ENCODE measurements around the gene DMRTC2. TPM values are rescaled to one million over a fixed set of nuclear protein-coding genes. Genes with fewer than 3 reads are reported as not detected.
A peak's percentile ranks its signal among the peaks of the same experiment; 100 is the strongest.

Gene DMRTC2
- total and polyA plus RNA-seq, 2 of the 13 experiments (the other 11 are each of a cell fraction or from before 2014, with no cell fraction given) = not detected

DNA sequence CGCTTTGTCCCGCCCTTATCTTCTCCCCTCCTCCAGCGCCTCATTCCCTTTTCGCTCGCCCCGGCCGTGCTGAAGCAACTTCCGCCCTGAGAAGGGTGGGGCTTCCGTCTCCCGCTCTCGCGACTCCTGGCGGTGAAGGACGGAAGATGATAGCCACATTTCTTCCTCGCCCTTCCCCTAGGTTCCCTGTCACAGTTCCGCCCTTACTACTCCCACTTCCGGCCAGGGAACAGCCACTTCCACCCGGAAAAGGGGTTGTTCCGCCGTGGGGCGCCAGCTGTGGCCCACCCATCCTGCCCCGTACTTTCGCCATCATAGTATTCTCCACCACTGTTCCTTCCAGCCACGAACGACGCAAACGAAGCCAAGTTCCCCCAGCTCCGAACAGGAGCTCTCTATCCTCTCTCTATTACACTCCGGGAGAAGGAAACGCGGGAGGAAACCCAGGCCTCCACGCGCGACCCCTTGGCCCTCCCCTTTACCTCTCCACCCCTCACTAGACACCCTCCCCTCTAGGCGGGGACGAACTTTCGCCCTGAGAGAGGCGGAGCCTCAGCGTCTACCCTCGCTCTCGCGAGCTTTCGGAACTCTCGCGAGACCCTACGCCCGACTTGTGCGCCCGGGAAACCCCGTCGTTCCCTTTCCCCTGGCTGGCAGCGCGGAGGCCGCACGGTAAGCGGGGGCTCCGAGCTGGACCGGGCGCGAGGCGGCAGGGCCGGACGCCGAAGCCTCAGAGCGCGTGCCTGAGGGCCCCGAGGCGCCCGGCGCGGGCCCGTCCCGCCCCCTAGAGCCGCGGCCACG, 15.0 kb downstream of the DMRTC2 start, which contains the start of gene RPS19 (continued):
- 0 out of 2 replicates have a peak, but pooled peaks have one; percentile 5 for TF ChIP-seq ZNF652 (CRISPR knock-in tag; IDR thresholded peaks at IDR 0.05; ENCODE audit: borderline replicate concordance, low read depth)
- TF ChIP-seq NONO (IDR thresholded peaks at IDR 0.05) = no peak
- peak; percentile 63 for TF ChIP-seq NONO (CRISPR knock-in tag; conservative IDR thresholded peaks at IDR 0.05)
- TF ChIP-seq ZNF468 (CRISPR knock-in tag; IDR thresholded peaks at IDR 0.05) = no peak
- TF ChIP-seq KAT2B (IDR thresholded peaks at IDR 0.05; ENCODE audit: borderline replicate concordance, low read depth, low read length) = no peak
- no peak for TF ChIP-seq NRL (CRISPR knock-in tag; IDR thresholded peaks at IDR 0.05; ENCODE audit: borderline replicate concordance)
- TF ChIP-seq, protein P1, sequence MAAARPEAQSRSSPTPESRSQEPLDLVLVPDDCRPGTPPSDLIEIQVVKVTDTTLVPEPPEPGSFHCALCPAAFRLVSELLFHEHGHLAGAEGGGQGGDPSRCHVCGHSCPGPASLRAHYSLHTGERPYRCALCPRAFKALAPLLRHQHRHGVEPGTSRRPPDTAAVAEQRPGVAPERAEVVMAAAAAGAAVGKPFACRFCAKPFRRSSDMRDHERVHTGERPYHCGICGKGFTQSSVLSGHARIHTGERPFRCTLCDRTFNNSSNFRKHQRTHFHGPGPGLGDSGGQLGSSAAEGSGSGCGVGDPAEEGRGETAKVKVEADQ (CRISPR knock-in tag; IDR thresholded peaks at IDR 0.05; ENCODE audit: borderline replicate concordance) = peak; percentile 82
- no peak for TF ChIP-seq TOE1 (CRISPR knock-in tag; IDR thresholded peaks at IDR 0.05)
- TF ChIP-seq NFE2 (CRISPR knock-in tag; IDR thresholded peaks at IDR 0.05) = no peak; the same call in 1 of the 2 replicates
- TF ChIP-seq RARA (CRISPR knock-in tag; IDR thresholded peaks at IDR 0.05) = no peak; the same call in none of the 2 replicates
- TF ChIP-seq, protein P2, sequence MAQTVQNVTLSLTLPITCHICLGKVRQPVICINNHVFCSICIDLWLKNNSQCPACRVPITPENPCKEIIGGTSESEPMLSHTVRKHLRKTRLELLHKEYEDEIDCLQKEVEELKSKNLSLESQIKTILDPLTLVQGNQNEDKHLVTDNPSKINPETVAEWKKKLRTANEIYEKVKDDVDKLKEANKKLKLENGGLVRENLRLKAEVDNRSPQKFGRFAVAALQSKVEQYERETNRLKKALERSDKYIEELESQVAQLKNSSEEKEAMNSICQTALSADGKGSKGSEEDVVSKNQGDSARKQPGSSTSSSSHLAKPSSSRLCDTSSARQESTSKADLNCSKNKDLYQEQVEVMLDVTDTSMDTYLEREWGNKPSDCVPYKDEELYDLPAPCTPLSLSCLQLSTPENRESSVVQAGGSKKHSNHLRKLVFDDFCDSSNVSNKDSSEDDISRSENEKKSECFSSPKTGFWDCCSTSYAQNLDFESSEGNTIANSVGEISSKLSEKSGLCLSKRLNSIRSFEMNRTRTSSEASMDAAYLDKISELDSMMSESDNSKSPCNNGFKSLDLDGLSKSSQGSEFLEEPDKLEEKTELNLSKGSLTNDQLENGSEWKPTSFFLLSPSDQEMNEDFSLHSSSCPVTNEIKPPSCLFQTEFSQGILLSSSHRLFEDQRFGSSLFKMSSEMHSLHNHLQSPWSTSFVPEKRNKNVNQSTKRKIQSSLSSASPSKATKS (CRISPR knock-in tag; IDR thresholded peaks at IDR 0.05) = peak; percentile 77; the same call in 1 of the 2 replicates
- peak; percentile 66; the same call in 1 of the 2 replicates for TF ChIP-seq GFI1 (CRISPR knock-in tag; IDR thresholded peaks at IDR 0.05; ENCODE audit: borderline replicate concordance)
- no peak for TF ChIP-seq ZNF839 (CRISPR knock-in tag; IDR thresholded peaks at IDR 0.05; ENCODE audit: borderline replicate concordance)
- TF ChIP-seq, protein P3, sequence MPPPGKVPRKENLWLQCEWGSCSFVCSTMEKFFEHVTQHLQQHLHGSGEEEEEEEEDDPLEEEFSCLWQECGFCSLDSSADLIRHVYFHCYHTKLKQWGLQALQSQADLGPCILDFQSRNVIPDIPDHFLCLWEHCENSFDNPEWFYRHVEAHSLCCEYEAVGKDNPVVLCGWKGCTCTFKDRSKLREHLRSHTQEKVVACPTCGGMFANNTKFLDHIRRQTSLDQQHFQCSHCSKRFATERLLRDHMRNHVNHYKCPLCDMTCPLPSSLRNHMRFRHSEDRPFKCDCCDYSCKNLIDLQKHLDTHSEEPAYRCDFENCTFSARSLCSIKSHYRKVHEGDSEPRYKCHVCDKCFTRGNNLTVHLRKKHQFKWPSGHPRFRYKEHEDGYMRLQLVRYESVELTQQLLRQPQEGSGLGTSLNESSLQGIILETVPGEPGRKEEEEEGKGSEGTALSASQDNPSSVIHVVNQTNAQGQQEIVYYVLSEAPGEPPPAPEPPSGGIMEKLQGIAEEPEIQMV (CRISPR knock-in tag; IDR thresholded peaks at IDR 0.05; ENCODE audit: low read depth) = peak; percentile 16; the same call in 1 of the 2 replicates
- 0 out of 2 replicates have a peak, but pooled peaks have one; percentile 20 for TF ChIP-seq ZNF720 (CRISPR knock-in tag; IDR thresholded peaks at IDR 0.05)
- TF ChIP-seq HNRNPLL (IDR thresholded peaks at IDR 0.05; ENCODE audit: low read depth, low read length, poor library complexity, severe bottlenecking) = no peak
- peak; percentile 96 for TF ChIP-seq MXI1 (IDR thresholded peaks at IDR 0.05; ENCODE audit: borderline replicate concordance, low read depth, low read length)
- no peak for TF ChIP-seq ZNF713 (CRISPR knock-in tag; IDR thresholded peaks at IDR 0.05)
- TF ChIP-seq ZNF790 (CRISPR knock-in tag; IDR thresholded peaks at IDR 0.05; ENCODE audit: borderline replicate concordance) = no peak
- peak; percentile 43 for TF ChIP-seq NKX3-1 (CRISPR knock-in tag; IDR thresholded peaks at IDR 0.05)
- TF ChIP-seq ZNF670 (CRISPR knock-in tag; IDR thresholded peaks at IDR 0.05; ENCODE audit: borderline replicate concordance) = peak; percentile 54; the same call in 1 of the 2 replicates
- no peak for TF ChIP-seq DNMT1 (CRISPR knock-in tag; IDR thresholded peaks at IDR 0.05)
- no peak for TF ChIP-seq PAWR (CRISPR knock-in tag; IDR thresholded peaks at IDR 0.05; ENCODE audit: borderline replicate concordance)
- no peak for TF ChIP-seq FOXA3 (CRISPR knock-in tag; IDR thresholded peaks at IDR 0.05)
- TF ChIP-seq EP300 (IDR thresholded peaks at IDR 0.05; ENCODE audit: low read depth in 2 of 2, low read length in 2 of 2) = peak; percentile 24 to 28; a peak in 1 of 4 replicates
- no peak for TF ChIP-seq EP300 (CRISPR knock-in tag; IDR thresholded peaks at IDR 0.05; ENCODE audit: borderline replicate concordance)
- peak; percentile 87 for TF ChIP-seq DMAP1 (CRISPR knock-in tag; IDR thresholded peaks at IDR 0.05)
